Right lobe of liver (tissue), 4 donors: Measurements from ENCODE around the gene AAMP.

Experiments
- POLR2A ChIP-seq: fragments of 450-650 bp; IDR thresholded peaks from one replicate; pipeline ENCODE4 v1.6.1; 2017; ENCODE audit warnings: antibody characterized with exemption, mild to moderate bottlenecking
- TF ChIP-seq, protein P1 (sequence below), 4 donors: fragments of 200-600 bp in 3 of 4; fragments of 450-650 bp in 1 of 4; IDR thresholded peaks; one replicate each; pipeline versions ENCODE4 v1.5.1 to v1.8.0; 2016 to 2022; ENCODE audit warnings: antibody characterized with exemption in 4 of 4, mild to moderate bottlenecking in 2 of 4
- donor health status: DM: no; HTN: no; CAD: no.
- donor health status: DM: no; HTN: no; CAD: no.
- donor health status: DM: no; HTN: yes; CAD: no.

DNA sequence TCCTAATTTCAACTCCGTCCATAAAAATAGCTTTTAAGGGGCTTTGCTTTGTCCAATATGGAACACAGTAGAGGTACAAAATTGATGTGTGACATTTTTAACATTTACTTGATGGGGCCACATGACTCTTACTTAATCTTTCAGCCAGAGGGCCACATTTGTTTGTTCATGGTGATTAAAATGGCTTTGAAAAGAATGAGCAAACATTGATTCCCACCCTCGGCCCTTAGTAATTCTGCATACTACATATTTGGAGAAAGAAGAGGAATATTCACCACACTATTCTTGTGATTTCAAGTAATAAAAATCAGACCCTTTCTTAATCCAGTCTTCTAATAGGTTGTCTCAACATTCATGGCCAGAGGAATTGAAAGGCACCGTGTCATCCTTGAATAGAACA is 35.4 kb downstream of the AAMP start:
- TF ChIP-seq, protein P1, sequence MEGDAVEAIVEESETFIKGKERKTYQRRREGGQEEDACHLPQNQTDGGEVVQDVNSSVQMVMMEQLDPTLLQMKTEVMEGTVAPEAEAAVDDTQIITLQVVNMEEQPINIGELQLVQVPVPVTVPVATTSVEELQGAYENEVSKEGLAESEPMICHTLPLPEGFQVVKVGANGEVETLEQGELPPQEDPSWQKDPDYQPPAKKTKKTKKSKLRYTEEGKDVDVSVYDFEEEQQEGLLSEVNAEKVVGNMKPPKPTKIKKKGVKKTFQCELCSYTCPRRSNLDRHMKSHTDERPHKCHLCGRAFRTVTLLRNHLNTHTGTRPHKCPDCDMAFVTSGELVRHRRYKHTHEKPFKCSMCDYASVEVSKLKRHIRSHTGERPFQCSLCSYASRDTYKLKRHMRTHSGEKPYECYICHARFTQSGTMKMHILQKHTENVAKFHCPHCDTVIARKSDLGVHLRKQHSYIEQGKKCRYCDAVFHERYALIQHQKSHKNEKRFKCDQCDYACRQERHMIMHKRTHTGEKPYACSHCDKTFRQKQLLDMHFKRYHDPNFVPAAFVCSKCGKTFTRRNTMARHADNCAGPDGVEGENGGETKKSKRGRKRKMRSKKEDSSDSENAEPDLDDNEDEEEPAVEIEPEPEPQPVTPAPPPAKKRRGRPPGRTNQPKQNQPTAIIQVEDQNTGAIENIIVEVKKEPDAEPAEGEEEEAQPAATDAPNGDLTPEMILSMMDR (IDR thresholded peaks at IDR 0.05): no peak
- no peak for TF ChIP-seq POLR2A
